ENCODE data around the gene PRRT4. TPM values are rescaled to one million over a fixed set of nuclear protein-coding genes. Genes with fewer than 3 reads are reported as not detected.

Gene PRRT4
- total RNA-seq, 1 donor from 2014 or later, result 3.1 TPM

DNA sequence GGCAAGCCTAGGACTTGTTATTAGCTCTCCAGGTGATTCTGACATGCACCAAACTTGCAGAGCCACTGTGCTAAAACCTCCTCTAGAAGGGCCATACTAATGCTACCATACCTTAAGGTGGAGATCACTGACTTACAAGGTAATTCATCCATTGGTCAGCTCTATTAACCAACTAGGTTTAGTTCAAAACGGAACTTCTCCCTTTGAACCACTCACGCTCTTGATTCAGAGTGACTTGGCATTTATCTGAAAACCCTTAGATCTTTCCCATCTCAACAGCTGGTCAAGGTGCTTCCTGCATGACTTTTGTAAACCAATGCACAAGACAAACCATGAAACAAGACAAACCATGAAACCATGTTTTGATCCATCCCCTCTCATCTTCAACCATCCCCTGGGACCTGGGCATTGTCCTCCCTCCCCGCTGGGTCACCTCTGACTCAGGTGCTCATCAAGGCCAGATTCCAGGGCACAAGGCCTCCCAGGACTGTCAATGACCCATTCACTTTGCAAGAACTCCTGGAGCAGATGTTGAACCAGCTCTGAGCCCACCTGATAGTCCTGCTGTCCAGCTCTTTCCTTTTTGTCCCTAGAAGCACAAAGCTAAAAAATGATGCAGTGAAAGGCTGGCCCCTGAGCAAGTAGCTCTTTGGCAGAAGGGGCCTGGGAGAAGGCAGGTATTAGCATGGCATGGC lies 29.5 kb upstream of the PRRT4 start:
- Mint-ChIP-seq H3K27ac (ENCODE audit: unreplicated experiment) (no peak overlapping the region), H3K4me3 (no peak overlapping the region), H3K4me1 (peaks cover 22% of the 10 kb centered on the region), H3K27me3 (ENCODE audit: low read depth) (no peaks in the 10 kb centered on the region), H3K36me3 (ENCODE audit: low read depth) (no peaks in the 10 kb centered on the region), H3K9me3 (no peaks in the 10 kb centered on the region)
- DNase-seq (ENCODE audit: low read depth, low spot score), result no peak
- TF ChIP-seq, protein P1, sequence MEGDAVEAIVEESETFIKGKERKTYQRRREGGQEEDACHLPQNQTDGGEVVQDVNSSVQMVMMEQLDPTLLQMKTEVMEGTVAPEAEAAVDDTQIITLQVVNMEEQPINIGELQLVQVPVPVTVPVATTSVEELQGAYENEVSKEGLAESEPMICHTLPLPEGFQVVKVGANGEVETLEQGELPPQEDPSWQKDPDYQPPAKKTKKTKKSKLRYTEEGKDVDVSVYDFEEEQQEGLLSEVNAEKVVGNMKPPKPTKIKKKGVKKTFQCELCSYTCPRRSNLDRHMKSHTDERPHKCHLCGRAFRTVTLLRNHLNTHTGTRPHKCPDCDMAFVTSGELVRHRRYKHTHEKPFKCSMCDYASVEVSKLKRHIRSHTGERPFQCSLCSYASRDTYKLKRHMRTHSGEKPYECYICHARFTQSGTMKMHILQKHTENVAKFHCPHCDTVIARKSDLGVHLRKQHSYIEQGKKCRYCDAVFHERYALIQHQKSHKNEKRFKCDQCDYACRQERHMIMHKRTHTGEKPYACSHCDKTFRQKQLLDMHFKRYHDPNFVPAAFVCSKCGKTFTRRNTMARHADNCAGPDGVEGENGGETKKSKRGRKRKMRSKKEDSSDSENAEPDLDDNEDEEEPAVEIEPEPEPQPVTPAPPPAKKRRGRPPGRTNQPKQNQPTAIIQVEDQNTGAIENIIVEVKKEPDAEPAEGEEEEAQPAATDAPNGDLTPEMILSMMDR (conservative IDR thresholded peaks at IDR 0.05), result no peak

DNA sequence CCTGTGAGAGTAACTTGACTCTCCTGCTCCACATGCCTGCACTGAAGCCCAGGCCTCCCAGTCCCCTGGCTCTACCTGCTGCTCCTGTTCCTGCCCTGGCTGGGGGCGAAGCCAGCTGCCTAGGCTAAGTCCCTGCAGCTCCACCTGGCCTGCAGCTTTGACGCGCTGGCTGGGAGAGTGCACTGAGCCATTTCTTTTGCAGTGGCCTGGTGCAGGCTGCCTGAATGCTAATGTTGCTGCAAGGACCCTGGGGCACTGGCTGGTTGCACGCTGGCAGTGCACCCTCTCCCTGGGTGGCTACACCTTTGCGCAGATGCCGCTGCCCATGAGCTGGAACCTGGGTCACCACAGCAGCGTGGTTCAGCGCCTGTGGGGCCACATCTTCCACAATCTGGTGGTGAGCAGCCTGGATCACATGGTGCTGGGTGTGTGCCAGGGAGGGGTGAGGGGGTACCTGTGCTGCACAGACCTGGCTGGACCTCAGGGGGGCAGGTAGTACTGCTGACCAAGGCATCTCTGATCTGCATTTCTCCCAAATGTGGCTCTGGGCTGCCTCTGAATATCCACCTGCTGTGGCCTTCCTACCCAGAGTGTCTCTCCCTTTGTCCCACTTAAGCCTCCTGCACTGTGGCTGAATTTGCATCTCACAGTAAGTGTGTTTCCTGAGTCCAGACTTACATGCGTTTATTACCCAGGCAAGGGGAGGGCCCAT lies 28.3 kb upstream of the PRRT4 start:
- Mint-ChIP-seq H3K27ac (ENCODE audit: unreplicated experiment) (no peak overlapping the region), H3K27me3 (ENCODE audit: low read depth) (no peaks in the 10 kb centered on the region), H3K9me3 (no peaks in the 10 kb centered on the region), H3K4me3 (no peak overlapping the region), H3K4me1 (peaks cover 22% of the 10 kb centered on the region), H3K36me3 (ENCODE audit: low read depth) (no peaks in the 10 kb centered on the region)
- DNase-seq (ENCODE audit: low read depth, low spot score), result no peak
- TF ChIP-seq, protein P1 (conservative IDR thresholded peaks at IDR 0.05), result no peak

DNA sequence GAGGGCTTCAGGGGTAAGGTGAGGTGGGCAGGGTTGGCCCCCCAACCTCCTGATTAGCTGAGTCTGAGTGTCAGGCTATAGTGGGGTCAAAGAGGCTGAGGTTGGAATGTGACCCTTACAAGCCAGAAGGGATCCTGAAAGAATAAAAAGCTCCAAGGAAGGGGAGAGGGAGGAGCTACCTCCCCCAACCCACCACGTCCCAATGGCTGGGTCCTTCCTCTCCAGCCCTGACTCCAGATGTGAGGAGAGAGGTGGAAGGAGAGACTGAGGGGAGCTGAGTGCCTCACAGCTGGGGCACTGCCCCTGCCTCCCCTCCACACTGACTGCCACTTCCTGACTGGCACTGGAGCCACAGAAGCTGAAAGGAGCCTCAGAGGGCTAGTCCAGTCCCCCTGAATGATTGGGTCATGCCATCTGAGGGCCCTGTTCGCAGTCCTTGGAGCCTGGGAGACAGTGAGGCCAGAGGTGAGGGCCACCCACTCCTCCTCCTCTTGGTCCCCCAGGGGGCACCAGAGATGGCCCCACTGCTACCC lies 27.7 kb upstream of the PRRT4 start:
- H3K36me3 Mint-ChIP-seq (ENCODE audit: low read depth), result no peaks in the 10 kb centered on the region
- TF ChIP-seq, protein P1 (conservative IDR thresholded peaks at IDR 0.05), result no peak
- no peaks in the 10 kb centered on the region for H3K9me3 Mint-ChIP-seq
- H3K27ac Mint-ChIP-seq (ENCODE audit: unreplicated experiment), result peak overlapping the region; percentile 27
- H3K4me1 Mint-ChIP-seq, result peaks cover 22% of the 10 kb centered on the region
- no peak for DNase-seq (ENCODE audit: low read depth, low spot score)
- no peak overlapping the region for H3K4me3 Mint-ChIP-seq
- no peaks in the 10 kb centered on the region for H3K27me3 Mint-ChIP-seq (ENCODE audit: low read depth)

DNA sequence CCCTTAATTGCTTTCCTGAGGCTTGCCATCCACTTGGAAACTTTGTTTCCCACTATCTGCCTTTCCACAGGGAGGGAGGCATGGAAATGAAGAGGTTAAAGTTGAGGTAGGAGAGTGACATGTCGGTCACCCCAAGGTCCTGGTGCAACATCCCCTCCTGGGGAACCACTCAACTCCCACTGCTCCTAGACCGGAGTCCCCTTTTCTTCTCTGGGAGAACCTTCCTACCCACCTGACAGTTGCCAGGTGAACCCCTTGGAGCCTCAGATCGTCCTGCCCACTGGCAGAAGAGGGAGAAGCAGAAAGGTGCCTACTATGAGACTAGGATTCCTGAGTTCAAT lies 26.6 kb upstream of the PRRT4 start:
- H3K36me3 Mint-ChIP-seq (ENCODE audit: low read depth), result no peaks in the 10 kb centered on the region
- H3K4me3 Mint-ChIP-seq, result no peak overlapping the region
- H3K9me3 Mint-ChIP-seq, result no peaks in the 10 kb centered on the region
- H3K4me1 Mint-ChIP-seq, result peaks cover 30% of the 10 kb centered on the region
- no peak for DNase-seq (ENCODE audit: low read depth, low spot score)
- H3K27me3 Mint-ChIP-seq (ENCODE audit: low read depth), result no peaks in the 10 kb centered on the region
- H3K27ac Mint-ChIP-seq (ENCODE audit: unreplicated experiment), result no peak overlapping the region
- TF ChIP-seq, protein P1 (conservative IDR thresholded peaks at IDR 0.05), result no peak

DNA sequence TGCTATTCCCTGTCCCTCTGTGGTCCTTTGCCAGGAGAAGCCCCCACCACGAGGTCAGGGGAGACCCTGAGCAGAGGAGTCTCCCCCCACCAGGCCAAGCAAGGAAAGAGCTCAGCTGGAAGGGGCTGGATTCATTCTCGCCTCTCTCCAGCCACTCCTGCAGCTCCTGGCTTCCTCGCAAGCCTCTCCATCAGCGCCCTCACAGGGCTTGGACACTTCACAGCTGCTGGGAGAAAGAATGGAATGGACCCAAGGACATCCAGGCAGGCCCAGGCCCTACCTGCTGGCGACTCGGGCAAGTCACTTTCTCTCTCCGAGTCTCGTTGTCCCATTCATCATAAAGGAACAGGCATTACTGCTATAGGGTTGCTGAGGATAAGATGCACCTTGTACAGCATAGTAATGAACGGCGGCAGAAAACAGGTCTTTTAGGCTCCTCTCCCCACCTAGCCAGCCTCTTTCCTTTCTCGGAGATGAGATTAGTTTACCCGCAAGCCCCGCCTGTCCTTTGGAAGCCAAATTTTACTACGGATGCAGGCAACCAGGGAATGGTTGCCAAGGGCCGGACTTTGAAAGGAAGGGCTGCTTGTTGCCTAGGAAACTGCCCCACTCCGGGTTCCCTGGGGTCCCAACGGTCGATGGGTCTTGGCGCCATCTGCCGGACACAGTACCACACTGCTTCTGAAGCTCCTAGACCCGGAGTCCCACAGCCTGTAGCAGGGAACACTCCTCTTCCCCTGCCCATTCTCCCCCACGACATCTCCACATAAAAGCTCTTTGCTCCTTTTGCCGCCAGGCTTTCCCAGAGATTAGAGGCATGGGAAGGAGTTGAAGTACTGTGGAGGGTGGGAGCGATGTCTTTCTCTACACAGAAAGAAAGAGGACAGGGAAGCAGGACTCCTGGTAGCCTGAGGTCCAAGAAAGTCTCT lies 26.0 kb upstream of the PRRT4 start:
- H3K27ac Mint-ChIP-seq (ENCODE audit: unreplicated experiment), result no peak overlapping the region
- TF ChIP-seq, protein P1 (conservative IDR thresholded peaks at IDR 0.05), result peak; percentile 87
- H3K4me1 Mint-ChIP-seq, result peaks cover 30% of the 10 kb centered on the region
- peak; percentile 94 for DNase-seq (ENCODE audit: low read depth, low spot score)
- H3K27me3 Mint-ChIP-seq (ENCODE audit: low read depth), result no peaks in the 10 kb centered on the region
- no peaks in the 10 kb centered on the region for H3K36me3 Mint-ChIP-seq (ENCODE audit: low read depth)
- H3K9me3 Mint-ChIP-seq, result no peaks in the 10 kb centered on the region
- no peak overlapping the region for H3K4me3 Mint-ChIP-seq

Measured in neural crest cell (in vitro differentiated cells).